Spleen (tissue), 7 donors: Measurements from ENCODE around the gene ALG13.

ENCODE experiments used
- CTCF ChIP-seq, 11 experiments: fragments of 200-600 bp in 7 of 11; fragments of 450-650 bp in 4 of 11; sonication (generic) in 4 of 11; IDR thresholded peaks in 8 of 11; conservative IDR thresholded peaks in 3 of 11; 1 replicate in 7 of 11; 2 replicates in 4 of 11; pipeline versions ENCODE4 v1.4.0 to v1.8.0; 2016 to 2021; ENCODE audit warnings: antibody characterized with exemption in 11 of 11, inconsistent platforms in 4 of 11, mild to moderate bottlenecking in 1 of 11
- POLR2A ChIP-seq, 3 donors: fragments of 450-650 bp; IDR thresholded peaks; one replicate each; pipeline ENCODE4 v1.5.1; 2017; ENCODE audit warnings: antibody characterized with exemption in 3 of 3, mild to moderate bottlenecking in 1 of 3
- donor health status: DM: no; HTN: no; CAD: no; lungs with moderate emphysema.
- donor health status: DM: no; HTN: no; CAD: no.
- donor health status: DM: no; HTN: no; CAD: no.

DNA sequence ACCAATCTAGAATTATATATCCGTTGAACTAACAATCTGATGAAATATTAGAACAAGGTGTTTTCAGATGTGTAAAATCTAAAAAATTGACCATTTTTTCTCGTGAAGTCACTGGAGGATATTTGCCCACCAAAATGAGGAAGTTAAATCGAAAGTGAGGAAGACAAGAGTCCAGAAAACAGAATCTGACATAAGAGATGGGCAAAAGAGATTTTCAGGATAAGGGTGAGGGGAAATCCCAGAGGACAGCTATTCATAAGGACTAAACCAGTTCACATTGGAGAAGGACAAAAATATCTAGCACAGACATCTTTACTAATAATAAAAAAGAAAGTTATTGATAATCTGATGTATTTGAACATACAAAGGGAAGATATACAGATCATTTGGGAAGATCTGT, 18.7 kb upstream of the ALG13 start:
- TF ChIP-seq POLR2A (IDR thresholded peaks at IDR 0.05) = no peak
- no peak for TF ChIP-seq CTCF (IDR thresholded peaks at IDR 0.05 in 8 of 11, conservative IDR thresholded peaks at IDR 0.05 in 3 of 11)
